ENCODE results near the gene HLA-DQA1.

HLA-DQA1 gene

DNA sequence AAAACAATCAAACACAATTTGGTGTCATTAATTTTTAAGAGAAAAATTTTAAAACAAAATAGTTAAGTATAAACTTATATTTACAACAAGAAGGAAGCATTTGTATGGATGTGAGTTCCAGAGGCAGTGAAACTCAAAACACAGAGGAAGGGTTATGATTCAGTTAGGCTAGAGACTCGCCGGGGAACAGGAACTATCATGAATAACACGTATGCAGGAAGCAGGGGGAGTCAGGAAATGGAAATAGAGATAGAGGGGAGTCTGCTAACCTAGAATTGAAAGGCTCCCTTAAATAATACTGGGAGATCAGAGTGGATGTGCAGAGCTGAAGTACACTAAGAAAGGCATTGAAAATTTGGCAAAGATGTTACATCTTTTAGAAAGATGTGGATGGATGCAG is 33.3 kb upstream of the HLA-DQA1 start:
- no peaks in the 10 kb centered on the region for H3K27me3 ChIP-seq (ENCODE audit: insufficient read depth, insufficient read length)
- no peak overlapping the region for H3K4me3 ChIP-seq (ENCODE audit: insufficient read length, low read depth)
- no peak overlapping the region for H3K9ac ChIP-seq (ENCODE audit: insufficient read length, low read depth)
- no peaks in the 10 kb centered on the region for H3K36me3 ChIP-seq (ENCODE audit: insufficient read depth, insufficient read length, low read length)
- H3K4me1 ChIP-seq (ENCODE audit: insufficient read depth, insufficient read length), result no peaks in the 10 kb centered on the region
- DNase-seq (ENCODE audit: low read depth, low spot score), result no peak
- H3K9me3 ChIP-seq (ENCODE audit: insufficient read depth, low read length), result no peaks in the 10 kb centered on the region
- no peak for TF ChIP-seq SUZ12 (IDR thresholded peaks at IDR 0.05; ENCODE audit: extremely low read depth, insufficient read depth, insufficient read length)
- no peak for TF ChIP-seq ZNF274 (IDR thresholded peaks at IDR 0.05; ENCODE audit: low read depth, low read length)
- TF ChIP-seq YY1 (IDR thresholded peaks at IDR 0.05; ENCODE audit: insufficient read depth, insufficient read length), result no peak

DNA sequence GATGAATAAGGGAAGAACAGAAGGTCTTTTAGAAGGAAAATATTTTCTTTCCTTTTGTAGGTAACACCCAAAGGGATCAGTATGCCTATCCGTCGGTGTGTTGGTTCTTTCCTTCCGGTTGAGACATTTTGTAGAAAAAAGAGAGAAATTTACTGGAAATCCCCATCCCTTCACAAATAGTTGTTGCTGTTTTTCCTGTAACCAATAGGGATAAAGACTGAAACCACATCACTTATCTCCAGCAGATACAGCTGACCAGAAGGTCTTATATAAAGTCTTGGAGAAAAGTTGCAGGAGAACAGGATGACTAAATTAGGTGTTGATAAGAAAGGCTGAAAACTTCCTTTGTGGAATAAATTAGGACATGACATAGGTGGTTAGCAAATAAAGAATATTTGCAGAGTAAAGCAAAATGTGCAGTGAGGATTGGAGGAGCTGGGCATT is 32.8 kb upstream of the HLA-DQA1 start:
- no peak for TF ChIP-seq YY1 (IDR thresholded peaks at IDR 0.05; ENCODE audit: insufficient read depth, insufficient read length)
- no peak for TF ChIP-seq SUZ12 (IDR thresholded peaks at IDR 0.05; ENCODE audit: extremely low read depth, insufficient read depth, insufficient read length)
- no peak for TF ChIP-seq ZNF274 (IDR thresholded peaks at IDR 0.05; ENCODE audit: low read depth, low read length)
- no peaks in the 10 kb centered on the region for H3K36me3 ChIP-seq (ENCODE audit: insufficient read depth, insufficient read length, low read length)

DNA sequence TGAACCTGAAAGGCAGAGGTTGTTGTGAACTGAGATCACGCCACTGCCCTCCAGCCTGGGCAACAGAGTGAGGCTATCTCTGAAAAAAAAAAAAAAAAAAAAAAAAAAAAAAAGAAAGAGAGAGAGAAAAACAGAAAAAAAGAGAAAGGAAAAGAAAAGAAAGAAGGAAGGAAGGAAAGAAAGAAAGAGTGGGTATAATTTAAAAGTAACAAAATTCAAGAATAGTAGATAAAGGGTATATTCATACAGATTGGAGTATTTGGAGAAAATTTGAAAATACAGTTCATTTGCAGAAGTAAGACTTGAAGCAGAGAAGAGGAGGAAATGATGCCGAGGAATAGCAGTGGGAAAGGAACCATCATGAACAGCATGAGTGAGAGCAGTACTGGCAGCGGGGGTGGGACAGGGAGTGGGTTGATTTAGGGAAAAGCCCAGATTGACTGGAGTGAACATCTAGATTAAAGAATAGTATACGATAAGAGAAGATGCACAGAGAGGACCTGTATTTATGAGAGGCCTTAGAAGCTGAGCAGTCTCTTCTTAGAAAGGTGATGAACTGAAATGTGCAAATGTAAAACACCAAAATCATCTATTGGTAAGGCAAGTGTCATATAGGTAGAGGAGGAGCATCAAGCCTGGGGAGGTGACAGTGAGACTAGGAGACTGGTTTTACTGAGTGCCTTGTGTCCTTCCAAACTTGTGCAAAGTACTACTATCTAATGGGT is 29.8 kb upstream of the HLA-DQA1 start:
- Histone ChIP-seq H3K4me1 (ENCODE audit: insufficient read depth, insufficient read length) (no peaks in the 10 kb centered on the region), H3K27me3 (ENCODE audit: insufficient read depth, insufficient read length) (no peaks in the 10 kb centered on the region)
- TF ChIP-seq YY1 (IDR thresholded peaks at IDR 0.05; ENCODE audit: insufficient read depth, insufficient read length) (no peak), SUZ12 (IDR thresholded peaks at IDR 0.05; ENCODE audit: extremely low read depth, insufficient read depth, insufficient read length) (no peak), ZNF274 (IDR thresholded peaks at IDR 0.05; ENCODE audit: low read depth, low read length) (no peak)

More for the DNA sequence above, 32.8 kb upstream of the HLA-DQA1 start:
- DNase-seq (ENCODE audit: low read depth, low spot score), result no peak
- H3K9ac ChIP-seq (ENCODE audit: insufficient read length, low read depth), result no peak overlapping the region
- no peaks in the 10 kb centered on the region for H3K9me3 ChIP-seq (ENCODE audit: insufficient read depth, low read length)
- H3K4me3 ChIP-seq (ENCODE audit: insufficient read length, low read depth), result no peak overlapping the region
- no peaks in the 10 kb centered on the region for H3K27me3 ChIP-seq (ENCODE audit: insufficient read depth, insufficient read length)
- H3K4me1 ChIP-seq (ENCODE audit: insufficient read depth, insufficient read length), result no peaks in the 10 kb centered on the region

DNA sequence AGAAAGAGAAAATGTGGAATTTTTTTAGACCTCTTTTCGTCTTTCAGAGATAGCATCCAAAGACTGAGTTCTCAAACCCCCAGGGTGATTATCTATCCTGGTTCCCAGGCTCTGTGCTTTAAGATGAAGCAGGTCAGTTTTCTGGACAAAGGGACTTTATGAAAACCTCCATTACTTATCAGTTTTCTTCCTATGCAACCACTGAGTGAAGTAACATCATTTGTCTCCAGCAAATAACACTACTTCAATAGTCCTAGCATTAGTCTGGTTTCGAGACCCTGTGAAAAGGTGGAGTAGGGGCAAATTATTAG is 29.3 kb upstream of the HLA-DQA1 start:
- Histone ChIP-seq H3K4me1 (ENCODE audit: insufficient read depth, insufficient read length) (no peaks in the 10 kb centered on the region), H3K27me3 (ENCODE audit: insufficient read depth, insufficient read length) (no peaks in the 10 kb centered on the region), H3K9me3 (ENCODE audit: insufficient read depth, low read length) (no peaks in the 10 kb centered on the region), H3K9ac (ENCODE audit: insufficient read length, low read depth) (no peak overlapping the region), H3K4me3 (ENCODE audit: insufficient read length, low read depth) (no peak overlapping the region), H3K36me3 (ENCODE audit: insufficient read depth, insufficient read length, low read length) (no peaks in the 10 kb centered on the region)
- no peak for DNase-seq (ENCODE audit: low read depth, low spot score)
- TF ChIP-seq SUZ12 (IDR thresholded peaks at IDR 0.05; ENCODE audit: extremely low read depth, insufficient read depth, insufficient read length), result no peak
- TF ChIP-seq ZNF274 (IDR thresholded peaks at IDR 0.05; ENCODE audit: low read depth, low read length), result no peak
- TF ChIP-seq YY1 (IDR thresholded peaks at IDR 0.05; ENCODE audit: insufficient read depth, insufficient read length), result no peak

More for the DNA sequence above, 29.8 kb upstream of the HLA-DQA1 start:
- no peak overlapping the region for H3K4me3 ChIP-seq (ENCODE audit: insufficient read length, low read depth)
- DNase-seq (ENCODE audit: low read depth, low spot score), result no peak
- H3K36me3 ChIP-seq (ENCODE audit: insufficient read depth, insufficient read length, low read length), result no peaks in the 10 kb centered on the region
- no peak overlapping the region for H3K9ac ChIP-seq (ENCODE audit: insufficient read length, low read depth)
- no peaks in the 10 kb centered on the region for H3K9me3 ChIP-seq (ENCODE audit: insufficient read depth, low read length)

DNA sequence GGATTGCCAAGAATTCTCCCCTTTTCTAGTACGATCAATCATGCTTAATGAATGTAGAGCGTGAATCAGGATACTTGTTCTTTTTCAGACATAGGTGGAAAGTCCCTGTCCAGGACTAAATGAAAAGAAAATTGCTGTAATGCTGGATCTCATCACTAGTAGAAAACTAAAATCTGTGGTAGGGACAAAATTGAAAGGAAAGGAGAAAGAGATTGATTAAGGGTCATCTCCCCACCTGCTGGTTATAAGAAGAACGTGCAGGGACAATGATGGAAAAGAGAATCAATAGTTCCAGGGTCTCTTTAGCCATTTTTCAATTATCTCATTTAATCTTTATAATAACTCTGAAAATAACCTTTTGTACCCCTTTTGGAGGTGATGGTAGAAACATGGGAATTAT is 28.8 kb upstream of the HLA-DQA1 start:
- TF ChIP-seq ZNF274 (IDR thresholded peaks at IDR 0.05; ENCODE audit: low read depth, low read length) (no peak), SUZ12 (IDR thresholded peaks at IDR 0.05; ENCODE audit: extremely low read depth, insufficient read depth, insufficient read length) (no peak), YY1 (IDR thresholded peaks at IDR 0.05; ENCODE audit: insufficient read depth, insufficient read length) (no peak)
- H3K4me3 ChIP-seq (ENCODE audit: insufficient read length, low read depth), result no peak overlapping the region
- H3K9me3 ChIP-seq (ENCODE audit: insufficient read depth, low read length), result no peaks in the 10 kb centered on the region
- no peaks in the 10 kb centered on the region for H3K4me1 ChIP-seq (ENCODE audit: insufficient read depth, insufficient read length)
- DNase-seq (ENCODE audit: low read depth, low spot score), result no peak
- no peak overlapping the region for H3K9ac ChIP-seq (ENCODE audit: insufficient read length, low read depth)
- no peaks in the 10 kb centered on the region for H3K27me3 ChIP-seq (ENCODE audit: insufficient read depth, insufficient read length)
- no peaks in the 10 kb centered on the region for H3K36me3 ChIP-seq (ENCODE audit: insufficient read depth, insufficient read length, low read length)

DNA sequence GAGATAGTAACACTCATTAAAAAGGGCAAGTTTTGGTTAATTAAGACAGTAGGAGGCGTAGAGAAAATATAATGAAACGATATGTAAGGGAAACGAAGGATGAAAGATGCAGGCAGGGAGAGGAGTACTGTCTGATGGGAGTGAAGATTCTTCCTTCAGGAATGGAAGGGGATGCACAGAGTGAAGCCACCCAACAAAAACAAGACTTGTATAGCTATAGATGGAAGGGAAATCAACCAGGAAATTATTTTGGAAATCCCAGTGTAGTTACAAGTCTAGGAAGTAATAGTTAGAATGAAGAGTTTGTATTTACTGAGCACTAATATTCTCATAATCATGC is 27.8 kb upstream of the HLA-DQA1 start:
- H3K4me3 ChIP-seq (ENCODE audit: insufficient read length, low read depth), result no peak overlapping the region
- DNase-seq (ENCODE audit: low read depth, low spot score), result no peak

DNA sequence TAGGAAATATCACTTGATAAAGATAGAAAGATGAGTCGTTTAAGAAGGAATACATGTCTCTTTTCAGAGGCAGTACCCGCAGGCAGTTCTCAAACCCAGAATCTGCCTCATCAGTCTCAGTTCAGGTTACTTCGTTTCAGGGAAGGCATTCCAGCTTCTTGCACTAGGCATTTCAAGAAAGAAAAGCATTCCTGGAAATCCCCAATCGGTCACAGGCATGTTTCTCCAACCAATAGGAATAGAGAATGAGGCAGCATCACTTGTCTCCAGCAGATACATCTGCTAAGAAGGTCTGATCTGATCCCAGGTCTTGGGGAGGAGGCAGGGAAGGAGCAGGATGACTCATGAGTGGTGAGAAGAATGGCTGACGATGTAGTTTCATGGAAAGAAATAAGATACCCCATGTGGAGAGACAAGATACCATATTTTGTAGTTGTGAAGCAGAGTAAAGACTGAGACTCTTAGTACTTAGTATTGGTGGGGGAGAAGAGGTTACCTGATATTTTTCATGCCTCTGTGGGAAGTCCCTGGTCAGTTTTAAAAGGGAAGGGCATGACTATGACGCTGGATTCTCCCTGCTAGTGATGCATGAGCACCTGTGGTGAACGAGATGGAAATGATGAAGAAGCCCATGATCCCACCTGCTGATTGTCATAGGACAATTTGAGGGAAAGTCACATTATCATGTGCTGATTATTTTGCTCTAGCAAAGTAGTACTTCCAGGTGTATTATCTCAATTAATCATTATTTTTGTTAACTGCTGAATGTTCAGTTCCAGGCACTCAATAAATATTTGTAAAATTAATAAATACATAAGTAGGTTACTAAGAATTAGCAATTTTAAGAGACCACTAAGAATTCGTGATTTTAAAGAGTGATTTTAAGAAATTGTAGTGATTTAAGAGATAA is 27.2 kb upstream of the HLA-DQA1 start:
- H3K36me3 ChIP-seq (ENCODE audit: insufficient read depth, insufficient read length, low read length), result no peaks in the 10 kb centered on the region

More for the DNA sequence above, 27.8 kb upstream of the HLA-DQA1 start:
- no peak for TF ChIP-seq ZNF274 (IDR thresholded peaks at IDR 0.05; ENCODE audit: low read depth, low read length)
- TF ChIP-seq SUZ12 (IDR thresholded peaks at IDR 0.05; ENCODE audit: extremely low read depth, insufficient read depth, insufficient read length), result no peak
- TF ChIP-seq YY1 (IDR thresholded peaks at IDR 0.05; ENCODE audit: insufficient read depth, insufficient read length), result no peak
- no peaks in the 10 kb centered on the region for H3K4me1 ChIP-seq (ENCODE audit: insufficient read depth, insufficient read length)
- H3K9ac ChIP-seq (ENCODE audit: insufficient read length, low read depth), result no peak overlapping the region
- H3K9me3 ChIP-seq (ENCODE audit: insufficient read depth, low read length), result no peaks in the 10 kb centered on the region
- no peaks in the 10 kb centered on the region for H3K27me3 ChIP-seq (ENCODE audit: insufficient read depth, insufficient read length)
- no peaks in the 10 kb centered on the region for H3K36me3 ChIP-seq (ENCODE audit: insufficient read depth, insufficient read length, low read length)

More for the DNA sequence above, 27.2 kb upstream of the HLA-DQA1 start:
- H3K4me1 ChIP-seq (ENCODE audit: insufficient read depth, insufficient read length), result no peaks in the 10 kb centered on the region
- H3K9me3 ChIP-seq (ENCODE audit: insufficient read depth, low read length), result no peaks in the 10 kb centered on the region
- H3K9ac ChIP-seq (ENCODE audit: insufficient read length, low read depth), result no peak overlapping the region
- H3K4me3 ChIP-seq (ENCODE audit: insufficient read length, low read depth), result no peak overlapping the region
- DNase-seq (ENCODE audit: low read depth, low spot score), result peak; percentile 83
- no peaks in the 10 kb centered on the region for H3K27me3 ChIP-seq (ENCODE audit: insufficient read depth, insufficient read length)
- no peak for TF ChIP-seq SUZ12 (IDR thresholded peaks at IDR 0.05; ENCODE audit: extremely low read depth, insufficient read depth, insufficient read length)
- TF ChIP-seq YY1 (IDR thresholded peaks at IDR 0.05; ENCODE audit: insufficient read depth, insufficient read length), result no peak
- TF ChIP-seq ZNF274 (IDR thresholded peaks at IDR 0.05; ENCODE audit: low read depth, low read length), result no peak
